Germinal center (tissue), 1 donor: ENCODE data around the gene ARPP19.
A peak's percentile ranks its signal among the peaks of the same experiment; 100 is the strongest.
"Not testable (repeated sequence)": the region's sequence is repeated elsewhere in the genome, so short reads cannot be mapped to it uniquely, and the experiment has no call there.

Source experiments
- DNase-seq: peaks from one replicate; pipeline ENCODE4 v3.0.0; 2012; ENCODE audit warnings: mixed read lengths, low spot score

Gene ARPP19, protein sequence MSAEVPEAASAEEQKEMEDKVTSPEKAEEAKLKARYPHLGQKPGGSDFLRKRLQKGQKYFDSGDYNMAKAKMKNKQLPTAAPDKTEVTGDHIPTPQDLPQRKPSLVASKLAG

DNA sequence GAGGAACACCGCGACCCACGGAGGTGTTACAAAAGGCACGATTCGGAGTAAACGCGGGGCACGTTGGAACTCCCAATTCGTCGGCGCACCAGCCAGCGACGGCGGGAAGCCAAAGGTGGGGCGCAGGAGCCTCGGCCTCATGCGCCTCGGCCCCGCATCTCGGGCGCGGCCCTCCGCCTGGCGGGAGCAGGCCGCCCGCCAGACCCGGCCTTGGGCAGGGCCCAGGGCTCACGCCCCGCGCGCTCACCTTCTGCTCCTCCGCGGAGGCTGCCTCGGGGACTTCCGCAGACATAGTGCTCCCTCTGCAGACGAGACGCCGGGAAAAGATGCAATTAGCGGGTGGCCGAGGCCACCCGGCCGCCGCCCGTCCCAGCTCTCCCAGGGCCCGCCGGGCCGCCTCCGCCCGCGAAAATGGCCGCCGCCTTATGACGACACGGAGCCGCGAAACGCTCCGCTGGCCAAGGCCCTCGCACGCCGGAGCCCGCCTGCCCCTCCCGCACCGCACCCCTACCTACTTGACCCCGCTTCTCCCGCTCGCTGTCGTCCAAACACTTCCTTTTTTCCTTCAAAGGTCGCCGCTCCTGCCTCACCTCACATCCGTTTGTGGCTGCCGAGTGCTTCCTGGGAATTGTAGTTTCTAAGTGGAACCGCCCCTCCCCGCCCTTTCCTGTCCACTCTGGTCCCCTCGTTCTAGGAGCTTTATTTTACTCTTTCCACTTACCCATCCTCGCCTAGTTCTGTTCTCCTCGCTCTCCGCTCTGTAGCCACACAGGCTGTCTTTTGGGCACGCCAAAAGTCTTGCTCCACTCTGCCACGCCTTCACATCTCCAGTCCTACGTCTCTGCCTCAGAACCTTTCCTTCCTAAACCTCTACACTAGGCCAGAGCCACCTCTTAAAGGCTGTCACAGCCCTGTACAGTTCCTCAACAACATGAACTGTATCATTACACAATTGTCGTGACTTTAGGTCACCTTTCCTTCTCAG is at the start of gene ARPP19:
TSS of gene ARPP19 (minus strand) at position 430 of the 985 bp plus-strand sequence. CDS start at position 292, 138 bp downstream.
- DNase-seq: peak; percentile 89

DNA sequence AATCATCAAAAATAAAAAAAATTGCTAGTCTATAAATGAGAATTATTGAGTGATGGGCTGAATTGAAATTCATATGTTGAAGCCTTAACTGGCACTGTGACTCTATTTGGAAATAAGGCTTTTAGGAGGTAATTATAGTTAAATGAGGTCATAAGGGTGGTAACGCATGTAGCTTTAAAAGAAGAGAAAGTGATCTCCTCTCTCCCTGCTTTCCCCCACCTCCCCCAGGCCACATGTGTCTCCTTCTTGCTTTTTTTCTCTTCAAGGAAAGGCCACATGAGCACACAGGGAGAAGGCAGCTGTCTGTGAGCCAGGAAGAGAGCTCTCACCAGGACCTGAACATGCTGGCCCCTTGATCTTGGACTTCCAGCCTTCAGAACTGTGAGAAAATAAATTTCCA is 48.2 kb upstream of the ARPP19 start:
- no peak for DNase-seq

DNA sequence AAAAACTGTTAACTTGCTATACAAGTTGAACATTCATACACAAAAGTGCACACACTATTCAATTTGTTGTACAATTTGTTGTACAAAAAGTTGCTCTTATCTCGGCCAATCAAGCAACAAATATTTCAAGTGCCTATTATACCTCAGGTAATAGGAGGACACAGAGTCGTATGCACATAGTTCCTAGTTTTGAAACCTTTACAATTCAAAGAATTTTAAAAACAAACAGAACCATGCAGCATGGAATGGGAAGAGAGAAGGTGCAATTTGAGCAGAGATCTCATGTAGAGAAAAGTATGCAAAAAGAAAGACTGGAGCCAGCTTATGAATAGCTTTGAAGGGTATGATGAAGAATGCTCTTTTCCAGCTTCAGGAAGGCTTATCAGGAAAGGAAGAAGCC is 46.5 kb upstream of the ARPP19 start:
- no peak for DNase-seq

DNA sequence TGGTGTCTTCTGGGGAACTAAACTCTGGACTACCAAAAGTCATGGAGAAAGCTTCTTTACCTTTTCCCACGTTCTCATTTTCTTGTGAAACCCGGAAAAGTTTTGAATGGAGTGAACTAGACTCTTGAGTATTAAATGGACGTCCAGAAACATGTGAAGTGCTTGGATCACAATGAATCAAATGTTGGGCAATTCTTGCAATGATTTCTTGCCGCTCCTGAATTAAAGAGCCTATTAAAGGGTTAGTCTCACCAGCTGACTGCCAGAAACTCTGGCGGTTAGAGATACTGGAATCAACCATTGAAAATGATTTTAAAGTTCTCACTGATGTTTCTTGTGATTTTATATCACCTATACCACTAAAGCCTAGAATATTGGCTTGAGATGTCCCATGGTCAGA is 40.8 kb upstream of the ARPP19 start:
- DNase-seq: no peak

DNA sequence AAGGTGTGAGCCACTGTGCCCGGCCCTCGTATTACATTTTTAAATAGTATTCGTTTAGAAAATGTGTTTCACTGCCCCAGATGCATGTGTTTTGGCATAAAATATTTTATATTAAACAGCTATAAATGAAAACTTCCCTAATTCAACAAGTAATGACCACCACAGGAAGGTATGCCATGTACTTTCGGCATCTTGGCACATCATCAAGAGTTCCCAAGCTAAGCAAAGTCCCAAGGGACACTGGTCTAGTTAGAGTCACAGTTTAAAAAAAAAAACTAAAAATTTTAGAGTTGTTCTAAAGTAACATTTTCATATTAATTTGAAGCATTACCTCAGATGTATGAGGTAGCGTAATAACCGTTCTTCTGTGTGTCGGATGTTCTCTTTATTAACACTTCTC is 15.6 kb upstream of the ARPP19 start:
- DNase-seq: no peak

DNA sequence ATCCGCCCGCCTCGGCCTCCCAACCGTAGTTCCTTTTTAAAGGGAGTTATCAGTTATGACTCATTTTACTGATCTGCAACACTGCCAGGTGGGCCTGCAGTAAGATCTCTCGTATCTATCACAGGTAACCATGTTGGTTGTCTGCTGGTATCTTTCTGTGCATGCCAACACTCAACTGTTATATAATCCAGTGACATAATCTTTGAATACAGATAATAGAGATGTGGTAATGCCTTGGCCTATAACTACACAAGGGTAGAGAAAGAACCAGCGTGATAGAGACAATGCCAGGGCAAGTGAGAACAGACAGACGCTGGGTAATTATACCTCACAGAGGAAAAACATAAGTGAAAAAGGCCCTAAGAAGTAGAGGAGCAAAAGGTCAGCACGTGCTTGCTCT is 11.0 kb upstream of the ARPP19 start:
- DNase-seq: no peak

DNA sequence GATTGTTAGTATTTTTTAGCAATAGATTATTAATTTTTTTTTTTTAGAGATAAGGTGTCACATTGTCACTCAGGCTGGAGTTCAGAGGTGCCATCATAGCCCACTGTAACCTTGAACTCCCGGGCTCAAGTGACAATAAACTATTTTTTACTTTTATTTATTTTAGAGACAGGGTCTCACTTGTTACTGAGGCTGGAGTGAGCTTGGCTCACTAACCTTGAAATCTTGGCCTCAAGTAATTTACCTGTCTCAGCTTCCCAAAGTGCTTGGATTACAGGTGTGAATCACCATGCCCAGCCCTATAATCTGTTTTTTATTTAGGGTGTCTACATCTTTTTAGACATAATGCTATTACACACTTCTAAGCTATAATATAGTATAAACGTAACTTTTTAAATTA is 7.9 kb upstream of the ARPP19 start:
- DNase-seq: no peak

DNA sequence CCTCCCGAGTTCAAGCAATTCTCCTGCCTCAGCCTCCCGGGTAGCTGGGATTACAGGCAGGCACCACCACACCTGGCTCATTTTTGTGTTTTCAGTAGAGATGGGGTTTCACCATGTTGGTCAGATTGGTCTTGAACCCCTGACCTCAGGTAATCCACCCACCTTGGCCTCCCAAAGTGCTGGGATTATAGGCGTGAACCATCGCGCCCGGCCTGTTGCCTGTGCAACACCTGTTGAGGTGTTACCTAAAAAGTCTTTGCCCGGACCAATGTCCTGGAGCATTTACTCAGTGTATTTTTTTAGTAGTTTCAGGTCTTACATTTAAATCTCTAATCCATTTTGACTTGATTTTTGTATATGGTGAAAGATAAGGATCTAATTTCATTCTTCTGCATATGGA is 6.7 kb upstream of the ARPP19 start:
- not testable (repeated sequence) for DNase-seq

DNA sequence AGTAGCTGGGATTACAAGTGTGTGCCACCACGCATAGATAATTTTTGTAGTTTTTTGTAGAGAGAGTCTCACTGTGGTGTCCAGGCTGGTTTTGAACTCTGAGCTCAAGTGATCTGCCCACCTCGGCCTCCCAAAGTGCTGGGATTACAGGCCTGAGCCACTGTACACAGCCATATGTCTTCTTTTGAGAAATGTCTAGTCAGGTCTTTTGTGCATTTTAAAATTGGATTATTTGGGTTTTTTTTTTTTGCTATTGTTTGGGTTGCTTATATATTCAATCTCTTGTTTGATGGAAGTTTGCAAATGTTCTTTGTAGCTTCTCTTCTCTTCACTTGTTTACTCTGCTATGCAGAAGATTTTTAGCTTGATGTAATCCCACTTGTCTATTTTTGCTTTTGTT is 6.2 kb upstream of the ARPP19 start:
- no peak for DNase-seq

DNA sequence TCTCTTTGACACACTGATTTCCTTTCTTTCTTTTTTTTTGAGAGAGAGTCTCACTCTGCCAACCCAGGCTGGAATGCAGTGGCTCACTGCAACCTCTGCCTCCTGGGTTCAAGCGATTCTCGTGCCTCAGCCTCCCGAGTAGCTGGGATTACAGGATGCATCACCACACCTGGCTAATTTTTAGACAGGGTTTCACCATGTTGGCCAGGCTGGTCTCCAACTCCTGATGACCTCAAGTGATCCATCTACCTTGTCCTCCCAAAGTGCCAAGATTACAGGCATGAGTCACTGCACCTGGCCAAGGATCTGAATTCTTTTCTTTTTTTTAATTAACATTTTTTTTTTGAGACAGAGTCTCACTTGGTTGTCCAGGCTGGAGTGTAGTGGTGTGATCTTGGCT is 5.8 kb upstream of the ARPP19 start:
- DNase-seq: not testable (repeated sequence)

DNA sequence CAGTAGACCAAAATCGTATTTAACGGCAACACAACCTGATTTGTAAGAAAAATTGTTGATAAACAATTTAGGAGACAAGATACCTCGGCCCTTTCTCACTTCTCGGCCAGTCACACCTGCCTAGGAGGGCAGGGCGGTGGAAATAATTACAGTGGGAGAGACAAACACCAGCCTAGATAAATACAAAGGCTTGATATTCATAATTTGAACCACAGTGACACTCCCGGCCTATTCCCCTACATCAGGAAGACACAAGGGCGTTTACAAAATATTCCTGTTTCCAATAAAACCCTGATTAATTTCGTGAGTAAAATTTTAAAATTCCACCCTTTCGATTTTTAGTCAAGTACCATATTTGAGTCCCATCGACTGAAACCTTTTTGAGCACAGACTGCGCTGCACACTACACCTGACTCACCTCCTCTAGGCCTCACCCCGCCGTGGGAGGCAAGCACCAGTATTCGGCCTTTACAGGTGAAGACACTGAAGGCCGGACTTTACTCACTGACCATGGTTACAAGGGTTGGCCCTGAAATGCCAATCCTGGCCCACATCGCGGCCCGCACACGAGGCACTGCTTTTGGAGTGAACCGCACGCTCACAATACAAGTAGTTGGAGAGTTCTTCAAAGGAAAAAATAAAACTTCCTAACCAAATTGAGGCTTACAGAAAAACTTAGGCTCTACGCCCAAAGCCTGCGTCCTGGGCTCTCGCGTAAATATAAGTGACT is 794 bp downstream of the ARPP19 start:
- peak; percentile 31 for DNase-seq

DNA sequence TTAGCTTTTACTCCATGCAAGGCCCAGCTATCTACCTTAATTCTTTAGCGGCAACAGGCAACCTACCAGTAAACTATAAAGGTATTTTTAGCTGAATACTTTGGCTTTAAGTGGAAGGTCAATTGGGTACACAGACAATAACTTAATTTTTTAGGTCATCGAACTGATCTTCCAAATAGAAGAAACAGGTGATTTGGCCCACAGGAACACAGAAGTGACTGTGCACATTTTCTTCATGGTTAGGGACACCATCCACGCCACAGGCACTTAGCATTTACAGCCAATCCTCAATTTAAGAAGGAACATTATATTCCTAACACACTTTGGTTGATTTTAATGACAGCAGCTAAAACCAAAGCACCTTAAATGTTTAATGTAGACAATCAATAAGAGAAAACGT is 1.9 kb downstream of the ARPP19 start:
- no peak for DNase-seq

DNA sequence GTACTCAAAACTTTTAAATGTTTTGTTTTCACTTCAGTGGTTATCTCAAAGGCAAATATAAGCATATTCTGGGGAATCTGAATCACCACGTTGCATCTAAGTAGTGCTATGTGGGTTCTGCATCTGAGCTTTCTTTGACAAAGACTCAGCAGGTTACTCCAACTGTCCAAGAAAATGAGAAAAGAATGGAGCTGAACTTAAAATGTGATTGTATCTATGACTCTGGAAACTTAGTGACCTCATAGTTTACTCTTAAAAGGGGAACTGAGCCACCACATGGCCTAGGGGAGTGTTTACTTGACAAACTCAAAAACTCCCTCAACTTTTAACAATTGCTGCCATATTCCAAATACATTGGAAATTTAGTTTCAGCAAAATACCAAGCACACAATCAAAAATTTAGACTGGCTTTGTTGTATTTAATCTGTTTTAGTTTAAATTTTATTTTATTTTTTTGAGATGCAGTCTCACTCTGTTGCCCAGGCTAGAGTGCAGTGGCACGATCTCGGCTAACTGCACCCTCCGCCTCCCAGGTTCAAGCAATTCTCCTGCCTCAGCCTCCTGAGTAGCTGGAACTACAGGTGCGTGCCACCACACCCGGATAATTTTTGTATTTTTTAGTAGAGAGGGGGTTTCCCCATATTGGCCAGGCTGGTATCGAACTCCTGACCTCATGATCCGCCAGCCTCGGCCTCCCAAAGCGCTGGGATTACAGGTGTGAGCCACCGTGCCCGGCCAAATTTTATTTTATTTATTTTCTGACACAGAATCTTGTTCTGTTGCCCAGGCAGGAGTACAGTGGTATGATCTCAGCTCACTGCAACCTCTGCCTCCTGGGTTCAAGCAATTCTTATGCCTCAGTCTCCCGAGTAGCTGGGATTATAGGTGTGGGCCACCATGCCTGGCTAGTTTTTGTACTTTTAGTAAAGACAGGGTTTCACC is 3.1 kb downstream of the ARPP19 start:
- DNase-seq: peak; percentile 15

DNA sequence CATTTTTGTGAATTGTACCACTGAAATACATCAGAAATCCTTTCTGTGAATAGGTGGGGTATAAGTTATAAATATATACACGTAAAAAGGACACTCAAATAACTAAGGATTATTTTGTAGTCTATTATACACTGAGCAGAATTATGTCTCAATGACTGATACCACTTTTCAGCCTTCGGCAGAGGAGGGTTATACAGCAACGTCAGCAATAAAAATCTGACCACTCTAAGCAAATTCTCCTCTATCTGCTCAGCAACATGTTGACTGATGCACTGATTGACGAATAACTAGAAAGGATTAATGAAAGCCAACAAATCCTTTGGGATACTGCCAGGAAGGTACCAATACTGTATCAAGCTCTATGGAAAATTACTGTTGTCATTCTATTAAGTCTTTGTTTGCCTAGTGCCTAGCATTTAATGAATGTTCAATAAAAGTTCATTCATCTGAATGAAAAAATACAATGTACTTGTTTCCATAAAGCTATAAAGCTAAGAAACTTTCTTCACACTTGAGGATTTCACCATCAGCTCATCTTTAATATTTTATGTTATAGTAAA is 5.2 kb downstream of the ARPP19 start:
- DNase-seq: no peak

DNA sequence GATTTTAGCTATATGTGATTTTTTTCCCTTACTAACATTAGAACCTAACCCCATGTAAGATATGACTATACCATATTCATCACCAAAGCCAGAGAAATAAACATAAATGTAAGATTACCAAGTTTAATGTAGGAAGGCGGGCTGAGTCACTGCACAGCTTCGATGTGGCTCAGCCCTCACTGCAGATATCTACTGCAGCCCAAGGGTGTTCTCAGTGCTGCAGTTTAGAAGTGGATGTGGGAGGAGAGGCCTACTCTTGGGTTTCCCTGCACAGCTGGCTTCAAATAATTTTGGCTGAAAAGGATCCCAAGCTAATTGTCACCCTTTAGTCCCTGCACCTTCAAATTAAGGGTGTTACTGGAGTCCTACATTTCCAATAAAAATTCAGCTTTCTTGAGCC is 9.3 kb downstream of the ARPP19 start:
- DNase-seq: no peak

DNA sequence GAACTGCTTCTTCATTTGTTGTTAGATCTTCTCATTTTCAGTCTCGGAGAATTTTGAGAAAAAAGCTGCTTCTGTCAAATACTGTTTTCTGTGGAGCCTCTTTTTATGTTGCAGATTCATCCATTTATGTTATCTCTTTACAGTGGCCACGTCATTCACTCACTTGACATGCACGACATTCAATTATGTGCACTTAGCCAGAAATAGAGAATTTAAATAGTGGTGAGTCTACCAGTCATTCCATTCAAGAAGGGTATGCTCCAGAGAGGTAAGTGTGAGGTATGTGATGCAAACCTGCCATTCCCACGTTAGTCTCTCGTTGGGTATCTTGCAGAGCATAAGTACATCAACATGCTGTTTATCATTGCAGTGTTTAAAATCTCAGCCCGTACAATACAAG is 9.8 kb downstream of the ARPP19 start:
- DNase-seq: no peak

DNA sequence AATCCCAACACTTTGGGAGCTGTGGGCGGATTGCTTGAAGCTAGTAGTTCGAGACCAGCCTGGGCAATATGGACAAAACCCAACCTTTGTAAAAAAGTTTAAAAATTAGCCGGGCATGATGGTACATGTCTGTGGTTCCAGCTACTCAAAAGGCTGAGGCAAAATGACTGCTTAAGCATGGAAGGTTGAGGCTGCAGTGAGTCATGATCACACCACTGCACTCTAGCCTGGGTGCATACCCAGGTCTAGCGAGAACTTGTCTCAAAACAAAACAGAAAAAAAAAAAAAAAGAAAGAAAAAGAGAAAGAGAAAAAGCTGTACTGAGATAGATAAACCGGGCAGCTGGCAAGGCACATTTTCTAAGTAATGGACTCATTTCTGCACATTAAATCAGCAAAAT is 10.6 kb downstream of the ARPP19 start:
- DNase-seq: no peak

DNA sequence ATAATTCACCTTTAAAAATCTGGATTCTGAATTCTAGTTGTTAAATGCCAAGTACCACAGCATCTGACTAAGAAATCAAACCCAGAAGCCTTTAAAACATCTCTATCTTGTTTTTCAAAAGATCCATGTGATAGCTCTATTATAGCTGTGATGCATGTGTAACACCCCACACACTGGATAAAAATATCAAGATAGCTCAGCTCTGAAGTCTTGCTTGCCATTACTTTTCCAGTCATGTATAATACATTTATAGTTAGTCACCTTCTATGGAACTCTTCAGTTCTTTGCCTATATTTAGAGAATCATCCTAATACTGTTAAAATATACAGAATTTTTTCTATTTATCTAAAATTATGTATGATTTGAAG is 11.6 kb downstream of the ARPP19 start:
- no peak for DNase-seq

DNA sequence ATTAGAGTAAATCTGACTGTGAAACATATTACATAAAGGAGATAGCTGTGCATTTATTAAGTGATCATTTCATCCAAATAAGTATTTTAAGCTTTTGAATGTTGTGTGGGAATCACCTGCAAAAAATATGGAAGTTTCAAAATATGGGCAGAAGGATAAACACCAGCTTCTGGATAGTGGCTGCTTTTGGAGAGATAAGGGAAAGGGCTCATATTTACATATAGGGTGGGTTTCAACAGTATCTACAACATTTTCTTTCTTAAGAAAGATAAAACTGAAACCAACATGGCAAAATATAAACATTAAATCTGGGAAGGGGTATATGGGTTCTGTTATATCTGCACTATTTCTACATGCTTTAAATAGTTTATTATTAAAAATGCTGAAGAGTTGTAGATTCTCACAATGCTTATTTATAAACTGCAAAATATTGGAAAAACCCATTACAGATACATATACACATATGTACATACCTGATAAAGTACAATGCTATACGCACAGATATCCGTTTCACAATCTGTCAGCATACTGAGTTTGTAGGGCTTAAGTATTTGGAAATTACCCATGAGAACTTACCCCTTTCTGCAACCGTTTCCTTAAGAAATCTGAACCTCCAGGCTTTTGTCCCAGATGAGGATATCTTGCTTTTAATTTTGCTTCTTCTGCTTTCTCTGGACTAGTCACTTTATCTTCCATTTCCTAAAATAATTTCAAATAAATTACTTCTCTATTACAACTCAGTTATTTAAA is 12.1 kb downstream of the ARPP19 start:
- no peak for DNase-seq

DNA sequence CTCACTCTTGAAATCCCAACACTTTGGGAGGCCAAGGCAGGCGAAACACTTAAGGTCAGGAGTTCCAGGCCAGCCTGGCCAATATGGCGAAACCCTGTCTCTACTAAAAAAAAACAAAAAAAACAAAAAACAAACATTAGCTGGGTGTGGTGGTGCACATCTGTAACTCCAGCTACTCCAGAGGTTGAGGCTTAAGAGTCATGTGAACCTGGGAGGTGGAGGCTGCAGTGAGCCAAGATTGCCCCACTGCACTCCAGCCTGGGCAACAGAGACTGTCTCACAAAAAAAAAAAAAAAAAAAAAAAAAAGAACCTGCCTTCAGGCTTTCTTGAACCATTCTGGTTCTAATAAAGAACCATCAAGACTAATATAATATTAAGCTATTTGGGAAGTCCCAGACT is 16.5 kb downstream of the ARPP19 start:
- DNase-seq: no peak

DNA sequence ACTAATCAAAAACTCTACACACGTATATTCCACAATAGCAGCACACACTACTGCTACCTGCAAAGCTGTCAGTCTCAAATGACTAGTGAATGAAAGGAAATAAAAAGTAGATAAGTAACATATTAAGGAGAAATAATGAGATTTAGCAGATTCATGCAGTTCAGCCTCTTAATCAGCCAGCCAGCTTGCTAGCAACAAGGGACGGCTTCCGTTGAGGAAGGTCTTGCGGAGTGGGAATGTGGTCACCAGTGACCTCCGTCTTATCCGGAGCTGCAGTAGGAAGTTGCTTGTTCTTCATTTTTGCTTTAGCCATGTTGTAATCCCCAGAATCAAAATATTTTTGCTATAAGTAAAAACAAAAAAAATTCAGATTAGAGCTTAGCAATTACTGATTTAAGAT is 17.1 kb downstream of the ARPP19 start:
- no peak for DNase-seq
